HT-29 (cell line): ENCODE measurements around the gene FOXL2. TPM values are rescaled to one million over a fixed set of nuclear protein-coding genes. Genes with fewer than 3 reads are reported as not detected.

ENCODE experiments used
- total RNA-seq: library from RNA; depleted of rRNA; stranded (reverse); fragments of >200 nt; shearing (Covaris generic); gene quantifications from 2 replicates; pipeline ENCODE4 v1.2.3, GENCODE V29; 2014; rRNA removed

FOXL2 gene
- total RNA-seq, 1 experiment from 2014 or later: not detected

Other genes with a start within 250 kb of the FOXL2 start
- gene PIK3CB, start 112.2 kb downstream of the FOXL2 start, total RNA-seq: 8.6 and 10.3 TPM in 2 replicates
- not detected in 2 replicates for gene FOXL2NB, start 80 bp upstream of the FOXL2 start, total RNA-seq
- gene PRR23A, start 59.1 kb upstream of the FOXL2 start, total RNA-seq: not detected in 2 replicates
- gene PRR23B, start 73.8 kb upstream of the FOXL2 start, total RNA-seq: not detected in 2 replicates
- not detected in 2 replicates for gene PRR23C, start 97.8 kb upstream of the FOXL2 start, total RNA-seq